Panc1 (cell line): ENCODE measurements around the gene SORBS1.

Experiments
- REST ChIP-seq, 2 experiments: IDR thresholded peaks; 2 replicates each; pipeline ENCODE4 v1.6.1; 2011 to 2012; ENCODE audit warnings: low read depth in 2 of 2, control low read depth in 1 of 2, low read length in 1 of 2, mild to moderate bottlenecking in 1 of 2, moderate library complexity in 1 of 2; ENCODE audit not compliant: insufficient read depth in 1 of 2
- TCF7L2 ChIP-seq: IDR thresholded peaks from 2 replicates; pipeline ENCODE4 v1.6.1; 2011; ENCODE audit warnings: mild to moderate bottlenecking, low read depth, low read length, inconsistent platforms
- TF ChIP-seq, protein P1 (sequence below): fragments of 450-650 bp; IDR thresholded peaks from 2 replicates; pipeline ENCODE4 v1.5.1; 2017; ENCODE audit warnings: mild to moderate bottlenecking

DNA sequence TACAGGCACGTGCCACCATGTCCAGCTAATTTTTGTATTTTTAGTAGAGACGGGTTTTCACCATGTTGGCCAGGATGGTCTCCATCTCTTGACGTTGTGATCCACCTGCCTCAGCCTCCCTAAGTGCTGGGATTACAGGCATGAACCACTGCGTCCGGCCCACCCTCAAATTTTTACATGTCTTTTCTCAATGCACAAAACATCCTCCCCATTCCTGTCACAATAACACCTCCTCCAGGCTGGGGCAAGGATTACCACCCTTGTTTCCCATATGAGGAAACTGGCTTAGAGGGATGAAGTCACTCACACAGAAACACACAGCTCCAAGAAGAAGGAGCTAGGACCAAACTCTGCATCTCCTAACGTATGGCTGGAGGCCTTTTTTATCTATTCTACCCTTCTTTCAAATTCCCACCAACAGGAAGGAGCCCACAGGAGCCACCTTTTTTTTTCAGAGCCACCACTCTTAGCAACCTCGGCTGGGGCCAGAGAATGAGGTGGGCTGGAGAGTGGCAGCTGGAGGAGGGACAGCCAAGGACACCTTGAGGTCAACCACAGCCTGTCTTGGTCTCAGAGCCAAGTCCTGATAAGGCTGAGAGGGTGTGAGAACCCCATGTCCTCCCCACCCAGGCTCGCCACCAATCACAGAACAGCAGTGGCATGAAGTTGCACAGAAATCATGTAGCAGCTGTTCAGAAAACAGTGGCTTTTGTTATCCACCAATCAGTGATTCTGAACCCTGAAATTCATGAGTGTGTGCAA is 157.3 kb downstream of the SORBS1 start:
- TF ChIP-seq, protein P1, sequence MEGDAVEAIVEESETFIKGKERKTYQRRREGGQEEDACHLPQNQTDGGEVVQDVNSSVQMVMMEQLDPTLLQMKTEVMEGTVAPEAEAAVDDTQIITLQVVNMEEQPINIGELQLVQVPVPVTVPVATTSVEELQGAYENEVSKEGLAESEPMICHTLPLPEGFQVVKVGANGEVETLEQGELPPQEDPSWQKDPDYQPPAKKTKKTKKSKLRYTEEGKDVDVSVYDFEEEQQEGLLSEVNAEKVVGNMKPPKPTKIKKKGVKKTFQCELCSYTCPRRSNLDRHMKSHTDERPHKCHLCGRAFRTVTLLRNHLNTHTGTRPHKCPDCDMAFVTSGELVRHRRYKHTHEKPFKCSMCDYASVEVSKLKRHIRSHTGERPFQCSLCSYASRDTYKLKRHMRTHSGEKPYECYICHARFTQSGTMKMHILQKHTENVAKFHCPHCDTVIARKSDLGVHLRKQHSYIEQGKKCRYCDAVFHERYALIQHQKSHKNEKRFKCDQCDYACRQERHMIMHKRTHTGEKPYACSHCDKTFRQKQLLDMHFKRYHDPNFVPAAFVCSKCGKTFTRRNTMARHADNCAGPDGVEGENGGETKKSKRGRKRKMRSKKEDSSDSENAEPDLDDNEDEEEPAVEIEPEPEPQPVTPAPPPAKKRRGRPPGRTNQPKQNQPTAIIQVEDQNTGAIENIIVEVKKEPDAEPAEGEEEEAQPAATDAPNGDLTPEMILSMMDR, result no peak
- TF ChIP-seq REST (IDR thresholded peaks at IDR 0.05; ENCODE audit: insufficient read depth in 1 of 2, low read depth in 2 of 2, low read length in 1 of 2), result no peak
- no peak for TF ChIP-seq TCF7L2
